Right cardiac atrium (tissue), 5 donors: Measurements from ENCODE around the gene ATP5F1D. TPM values are rescaled to one million over a fixed set of nuclear protein-coding genes. Genes with fewer than 3 reads are reported as not detected.

Experiments
- ATAC-seq, 2 donors: fragments of 200-7000 bp; cut with Tn5 transposase; one replicate each; pipeline versions ENCODE4 v1.8.0 to v1.9.1; 2020; ENCODE audit warnings: moderate library complexity in 2 of 2, mild to moderate bottlenecking in 1 of 2
- DNase-seq, 3 donors: peaks; one replicate each; pipeline ENCODE4 v3.0.0-alpha.2; 2020
- H3K27ac ChIP-seq: one replicate; pipeline ENCODE4 v1.5.1; 2013; ENCODE audit warnings: mild to moderate bottlenecking, low read length, control low read depth, moderate library complexity
- H3K27me3 ChIP-seq: one replicate; pipeline ENCODE4 v1.6.1; 2013; ENCODE audit not compliant: control insufficient read depth, insufficient read depth
- H3K4me1 ChIP-seq: one replicate; pipeline ENCODE4 v1.6.1; 2013; ENCODE audit warnings: low read length; ENCODE audit not compliant: control insufficient read depth, insufficient read depth
- H3K4me3 ChIP-seq: one replicate; pipeline ENCODE4 v1.5.1; 2013; ENCODE audit warnings: low read length, control low read depth
- H3K9me3 ChIP-seq: one replicate; pipeline ENCODE4 v1.6.1; 2013; ENCODE audit warnings: low read length; ENCODE audit not compliant: control insufficient read depth
- WGBS: extraction: QIAGEN DNeasy Blood & Tissue Kit; methylation state at CpG from one replicate; pipeline ENCODE4 v1.1.7; 2013; 5-methylcytosine and 5-hydroxymethylcytosine counted together
- intact Hi-C, 4 donors: fragments of 100-400 bp; cut with DNase I; formaldehyde crosslinking; loops; one replicate each; pipeline versions ENCODE4 v1.11.0 to v1.14.0; 2022 to 2023
- polyA plus RNA-seq: library from polyadenylated mRNA; stranded (reverse); fragments of 200-250 nt; gene quantifications from one replicate; pipeline ENCODE4 v1.2.3, GENCODE V29; 2013
- total RNA-seq, 4 donors: library from RNA; stranded (reverse); fragmentation: NEBNext Ultra II Directional; extraction: Animal tissue kit (Norgen Biotek cat#: 25700); gene quantifications; one replicate each; pipeline ENCODE4 v1.2.1, GENCODE V29; 2021
- donor health status: healthy with polysubstance abuse.
- donor health status: DM: no; HTN: yes; CAD: no.
- donor health status: DM: no; HTN: no; CAD: no.
- donor health status: DM: no; HTN: yes; CAD: no; lungs with severe emphysema.
- donor health status: DM: yes; HTN: yes; CAD: no.

ATP5F1D gene
- total and polyA plus RNA-seq, 5 donors: 490 to 706 (median 648) TPM

GRCh38 chr19:1211494-1212234 lies 29.9 kb upstream of the ATP5F1D start:
- ATAC-seq: no peak
- intact Hi-C loops: no loop called here
- WGBS: 73% methylated on average over 33 of the region's 33 CpGs
- Histone ChIP-seq H3K27me3 (no peaks in the 10 kb centered on the region), H3K4me3 (no peak overlapping the region), H3K4me1 (peaks cover 28% of the 10 kb centered on the region), H3K9me3 (no peaks in the 10 kb centered on the region), H3K27ac (no peak overlapping the region)
- DNase-seq: peak; percentile 41 to 75 (median 74)

- intact Hi-C loops: no loop called here
- Histone ChIP-seq H3K27me3 (no peaks in the 10 kb centered on the region), H3K9me3 (no peaks in the 10 kb centered on the region), H3K27ac (peak overlapping the region; percentile 68), H3K4me3 (no peak overlapping the region), H3K4me1 (peaks cover 24% of the 10 kb centered on the region)
- DNase-seq (peak; percentile 75 to 92 (median 86)), ATAC-seq (peak; percentile 59 to 74)
- WGBS: 48% methylated on average over 39 of the region's 39 CpGs
These were observed 27.9 kb upstream of the ATP5F1D start for GRCh38 chr19:1213391-1214286.

GRCh38 chr19:1214299-1214861 lies 27.2 kb upstream of the ATP5F1D start:
- no peak for DNase-seq
- no peaks in the 10 kb centered on the region for H3K9me3 ChIP-seq
- peaks cover 22% of the 10 kb centered on the region for H3K4me1 ChIP-seq
- no peaks in the 10 kb centered on the region for H3K27me3 ChIP-seq
- H3K27ac ChIP-seq: peak overlapping the region; percentile 68
- intact Hi-C loops: no loop called here
- 53% methylated on average over 21 of the region's 21 CpGs for WGBS
- no peak overlapping the region for H3K4me3 ChIP-seq
- peak; percentile 1 to 2 for ATAC-seq

GRCh38 chr19:1214862-1215731 lies 26.5 kb upstream of the ATP5F1D start:
- peaks cover 17% of the 10 kb centered on the region for H3K4me1 ChIP-seq
- ATAC-seq: peak; percentile 51 to 61

GRCh38 chr19:1216756-1217155 lies 24.8 kb upstream of the ATP5F1D start:
- WGBS: 81% methylated on average over 12 of the region's 12 CpGs
- Histone ChIP-seq H3K9me3 (no peaks in the 10 kb centered on the region), H3K27me3 (no peaks in the 10 kb centered on the region), H3K4me3 (no peak overlapping the region), H3K4me1 (peaks cover 11% of the 10 kb centered on the region), H3K27ac (peak overlapping the region; percentile 14)
- ATAC-seq: no peak
- intact Hi-C loops: no loop called here
- no peak for DNase-seq

More at GRCh38 chr19:1214862-1215731, 26.5 kb upstream of the ATP5F1D start:
- H3K9me3 ChIP-seq: no peaks in the 10 kb centered on the region
- H3K4me3 ChIP-seq: no peak overlapping the region
- peak; percentile 73 to 88 (median 83) for DNase-seq
- WGBS: 58% methylated on average over 26 of the region's 26 CpGs
- intact Hi-C loops: no loop called here
- peak overlapping the region; percentile 68 for H3K27ac ChIP-seq
- no peaks in the 10 kb centered on the region for H3K27me3 ChIP-seq

- WGBS: 83% methylated on average over 15 of the region's 15 CpGs
- intact Hi-C loops: no loop called here
- no peak overlapping the region for H3K4me3 ChIP-seq
- no peaks in the 10 kb centered on the region for H3K9me3 ChIP-seq
- peaks cover 9% of the 10 kb centered on the region for H3K4me1 ChIP-seq
- H3K27ac ChIP-seq: peak overlapping the region; percentile 66
- no peaks in the 10 kb centered on the region for H3K27me3 ChIP-seq
- DNase-seq (peak in 1 of 3 donors; percentile 56), ATAC-seq (no peak)
These were observed 24.2 kb upstream of the ATP5F1D start for GRCh38 chr19:1217366-1217765.

- Histone ChIP-seq H3K9me3 (no peaks in the 10 kb centered on the region), H3K27me3 (no peaks in the 10 kb centered on the region), H3K4me1 (peaks cover 4% of the 10 kb centered on the region), H3K27ac (peak overlapping the region; percentile 1), H3K4me3 (no peak overlapping the region)
- DNase-seq (peak in 1 of 3 donors; percentile 62), ATAC-seq (no peak)
- 85% methylated on average over 37 of the region's 37 CpGs for WGBS
- intact Hi-C loops: no loop called here
These were observed 22.6 kb upstream of the ATP5F1D start for GRCh38 chr19:1218751-1219567.

GRCh38 chr19:1219786-1220476 lies 21.6 kb upstream of the ATP5F1D start:
- ATAC-seq: no peak
- Histone ChIP-seq H3K27me3 (no peaks in the 10 kb centered on the region), H3K4me3 (no peak overlapping the region), H3K4me1 (no peaks in the 10 kb centered on the region), H3K9me3 (no peaks in the 10 kb centered on the region), H3K27ac (no peak overlapping the region)
- DNase-seq: peak in 1 of 3 donors; percentile 56
- WGBS: 92% methylated on average over 19 of the region's 19 CpGs
- intact Hi-C loops: no loop called here

- WGBS: 86% methylated on average over 33 of the region's 33 CpGs
- intact Hi-C loops: no loop called here
- DNase-seq (peak in 1 of 3 donors; percentile 58), ATAC-seq (no peak)
- Histone ChIP-seq H3K4me1 (no peaks in the 10 kb centered on the region), H3K27me3 (no peaks in the 10 kb centered on the region), H3K9me3 (no peaks in the 10 kb centered on the region), H3K4me3 (no peak overlapping the region), H3K27ac (no peak overlapping the region)
These were observed 21.0 kb upstream of the ATP5F1D start for GRCh38 chr19:1220477-1220930.
